ENCODE measurements around the gene TMEM151B. TPM values are rescaled to one million over a fixed set of nuclear protein-coding genes. Genes with fewer than 3 reads are reported as not detected.

The TMEM151B gene
- total RNA-seq, 1 donor from 2014 or later = 0.09 TPM

DNA sequence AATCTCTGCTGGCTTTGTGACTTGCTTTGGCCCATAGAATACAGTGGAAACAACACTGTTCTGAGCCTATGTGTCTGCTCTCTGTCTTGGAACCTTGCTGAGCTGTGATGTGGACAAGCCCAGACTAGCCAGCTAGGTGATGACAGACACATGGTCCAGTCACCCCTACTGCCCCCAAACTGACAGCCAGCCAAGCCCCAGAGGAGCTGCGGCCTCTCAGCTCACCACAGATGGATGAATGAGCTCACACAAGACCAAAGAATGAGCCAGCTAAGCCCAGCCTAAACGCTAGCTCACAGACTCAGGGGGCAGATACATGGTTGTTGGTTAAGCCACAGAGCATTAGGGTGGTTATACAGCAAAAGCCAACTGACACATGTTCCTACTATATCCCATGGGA lies 38.8 kb downstream of the TMEM151B start:
- Mint-ChIP-seq H3K9me3 (ENCODE audit: unreplicated experiment) (no peaks in the 10 kb centered on the region), H3K4me3 (ENCODE audit: unreplicated experiment) (no peak overlapping the region), H3K36me3 (ENCODE audit: low read depth, unreplicated experiment) (peaks cover 25% of the 10 kb centered on the region), H3K4me1 (ENCODE audit: low read depth, unreplicated experiment) (peaks cover 20% of the 10 kb centered on the region), H3K27ac (ENCODE audit: unreplicated experiment) (peak overlapping the region; percentile 47), H3K27me3 (ENCODE audit: low read depth, unreplicated experiment) (no peaks in the 10 kb centered on the region)
- FAIRE-seq (no peak), DNase-seq (ENCODE audit: low read depth) (peak; percentile 76)
- TF ChIP-seq EZH2 (IDR thresholded peaks at IDR 0.05; ENCODE audit: insufficient read depth, low read length) (no peak), CTCF (IDR thresholded peaks at IDR 0.05; ENCODE audit: insufficient read depth, low read depth, low read length) (no peak)
- H3K27ac ChIP-seq (ENCODE audit: low read depth, low read length) = peak overlapping the region; percentile 37
- peaks cover 19% of the 10 kb centered on the region for H3K79me2 ChIP-seq (ENCODE audit: insufficient read depth, low read length)
- H3K9ac ChIP-seq (ENCODE audit: low read length) = no peak overlapping the region
- H4K20me1 ChIP-seq (ENCODE audit: insufficient read depth, low read length) = peaks cover 10% of the 10 kb centered on the region
- no peak overlapping the region for H3K4me3 ChIP-seq (ENCODE audit: insufficient read depth, low read depth, low read length)
- H3K9me3 ChIP-seq (ENCODE audit: insufficient read depth, low read depth, low read length) = no peaks in the 10 kb centered on the region
- H3K4me2 ChIP-seq (ENCODE audit: low read length) = no peak overlapping the region
- H2AFZ ChIP-seq (ENCODE audit: low read depth, low read length) = no peak overlapping the region
- H3K4me1 ChIP-seq (ENCODE audit: insufficient read depth, low read length) = peaks cover 14% of the 10 kb centered on the region
- peaks cover 32% of the 10 kb centered on the region for H3K36me3 ChIP-seq (ENCODE audit: insufficient read depth, low read length)
- H3K27me3 ChIP-seq (ENCODE audit: insufficient read depth, low read length) = no peaks in the 10 kb centered on the region

GRCh38 chr6:44309631-44310030 lies 39.4 kb downstream of the TMEM151B start:
- DNase-seq (ENCODE audit: low read depth) (no peak), FAIRE-seq (no peak)
- Mint-ChIP-seq H3K27me3 (ENCODE audit: low read depth, unreplicated experiment) (no peaks in the 10 kb centered on the region), H3K9me3 (ENCODE audit: unreplicated experiment) (no peaks in the 10 kb centered on the region), H3K27ac (ENCODE audit: unreplicated experiment) (no peak overlapping the region), H3K4me3 (ENCODE audit: unreplicated experiment) (no peak overlapping the region), H3K4me1 (ENCODE audit: low read depth, unreplicated experiment) (peaks cover 20% of the 10 kb centered on the region), H3K36me3 (ENCODE audit: low read depth, unreplicated experiment) (peaks cover 25% of the 10 kb centered on the region)
- no peak overlapping the region for H3K27ac ChIP-seq (ENCODE audit: low read depth, low read length)
- H3K4me3 ChIP-seq (ENCODE audit: insufficient read depth, low read depth, low read length) = no peak overlapping the region
- peaks cover 10% of the 10 kb centered on the region for H4K20me1 ChIP-seq (ENCODE audit: insufficient read depth, low read length)
- peaks cover 19% of the 10 kb centered on the region for H3K79me2 ChIP-seq (ENCODE audit: insufficient read depth, low read length)
- no peak for TF ChIP-seq EZH2 (IDR thresholded peaks at IDR 0.05; ENCODE audit: insufficient read depth, low read length)
- TF ChIP-seq CTCF (IDR thresholded peaks at IDR 0.05; ENCODE audit: insufficient read depth, low read depth, low read length) = no peak
- no peaks in the 10 kb centered on the region for H3K9me3 ChIP-seq (ENCODE audit: insufficient read depth, low read depth, low read length)
- peaks cover 32% of the 10 kb centered on the region for H3K36me3 ChIP-seq (ENCODE audit: insufficient read depth, low read length)
- H3K9ac ChIP-seq (ENCODE audit: low read length) = no peak overlapping the region
- no peak overlapping the region for H3K4me2 ChIP-seq (ENCODE audit: low read length)
- peaks cover 14% of the 10 kb centered on the region for H3K4me1 ChIP-seq (ENCODE audit: insufficient read depth, low read length)
- no peak overlapping the region for H2AFZ ChIP-seq (ENCODE audit: low read depth, low read length)
- H3K27me3 ChIP-seq (ENCODE audit: insufficient read depth, low read length) = no peaks in the 10 kb centered on the region

- peaks cover 29% of the 10 kb centered on the region for H3K36me3 ChIP-seq (ENCODE audit: insufficient read depth, low read length)
- H3K4me2 ChIP-seq (ENCODE audit: low read length) = no peak overlapping the region
- H3K9me3 ChIP-seq (ENCODE audit: insufficient read depth, low read depth, low read length) = no peaks in the 10 kb centered on the region
- H3K4me1 ChIP-seq (ENCODE audit: insufficient read depth, low read length) = peaks cover 14% of the 10 kb centered on the region
- Mint-ChIP-seq H3K27me3 (ENCODE audit: low read depth, unreplicated experiment) (no peaks in the 10 kb centered on the region), H3K4me1 (ENCODE audit: low read depth, unreplicated experiment) (peaks cover 20% of the 10 kb centered on the region), H3K27ac (ENCODE audit: unreplicated experiment) (no peak overlapping the region), H3K4me3 (ENCODE audit: unreplicated experiment) (peak overlapping the region; percentile 23), H3K9me3 (ENCODE audit: unreplicated experiment) (no peaks in the 10 kb centered on the region), H3K36me3 (ENCODE audit: low read depth, unreplicated experiment) (peaks cover 25% of the 10 kb centered on the region)
- H3K4me3 ChIP-seq (ENCODE audit: insufficient read depth, low read depth, low read length) = no peak overlapping the region
- peaks cover 10% of the 10 kb centered on the region for H4K20me1 ChIP-seq (ENCODE audit: insufficient read depth, low read length)
- no peak overlapping the region for H3K9ac ChIP-seq (ENCODE audit: low read length)
- DNase-seq (ENCODE audit: low read depth) (no peak), FAIRE-seq (no peak)
- TF ChIP-seq EZH2 (IDR thresholded peaks at IDR 0.05; ENCODE audit: insufficient read depth, low read length) (no peak), CTCF (IDR thresholded peaks at IDR 0.05; ENCODE audit: insufficient read depth, low read depth, low read length) (no peak)
- no peak overlapping the region for H2AFZ ChIP-seq (ENCODE audit: low read depth, low read length)
- H3K79me2 ChIP-seq (ENCODE audit: insufficient read depth, low read length) = peaks cover 19% of the 10 kb centered on the region
- H3K27ac ChIP-seq (ENCODE audit: low read depth, low read length) = no peak overlapping the region
- no peaks in the 10 kb centered on the region for H3K27me3 ChIP-seq (ENCODE audit: insufficient read depth, low read length)
Observed at GRCh38 chr6:44310241-44310640, 40.0 kb downstream of the TMEM151B start.

Data from astrocyte (in vitro differentiated cells and primary cell).